Sigmoid colon (tissue), 7 donors: ENCODE data around the gene CIITA. TPM values are rescaled to one million over a fixed set of nuclear protein-coding genes. Genes with fewer than 3 reads are reported as not detected.
"Not testable (repeated sequence)": the region's sequence is repeated elsewhere in the genome, so short reads cannot be mapped to it uniquely, and the experiment has no call there.

Experiments used
- DNase-seq: peaks from one replicate; pipeline ENCODE4 v3.0.0-alpha.2; 2019
- H3K27ac ChIP-seq, 4 donors: fragments of 200-600 bp; sonication (generic); one replicate each; pipeline ENCODE4 v1.5.1; 2016 to 2019; ENCODE audit warnings: mild to moderate bottlenecking in 1 of 4
- H3K27me3 ChIP-seq, 3 donors: fragments of 200-600 bp; sonication (generic); one replicate each; pipeline ENCODE4 v1.5.1; 2019; ENCODE audit warnings: mild to moderate bottlenecking in 1 of 3
- H3K36me3 ChIP-seq, 4 donors: fragments of 200-600 bp; sonication (generic); one replicate each; pipeline ENCODE4 v1.5.1; 2016 to 2019
- H3K4me1 ChIP-seq, 4 donors: fragments of 200-600 bp; sonication (generic); one replicate each; pipeline ENCODE4 v1.5.1; 2017 to 2019
- H3K4me3 ChIP-seq, 4 donors: fragments of 200-600 bp; sonication (generic); one replicate each; pipeline ENCODE4 v1.5.1; 2017 to 2019; ENCODE audit warnings: mild to moderate bottlenecking in 2 of 4, moderate library complexity in 1 of 4
- H3K9me3 ChIP-seq, 4 donors: fragments of 200-600 bp in 3 of 4; sonication (generic) in 3 of 4; one replicate each; pipeline versions ENCODE4 v1.5.1 to v1.6.1; 2013 to 2019
- EP300 ChIP-seq, 4 donors: sonication (generic); formaldehyde crosslinking; IDR thresholded peaks; one replicate each; pipeline ENCODE4 v1.6.1; 2017; ENCODE audit warnings: antibody characterized with exemption in 4 of 4
- POLR2A ChIP-seq, 2 donors: fragments of 450-650 bp; IDR thresholded peaks; one replicate each; pipeline ENCODE4 v1.6.1; 2016; ENCODE audit warnings: antibody characterized with exemption in 2 of 2, mild to moderate bottlenecking in 2 of 2, moderate library complexity in 2 of 2
- POLR2AphosphoS5 ChIP-seq, 4 donors: sonication (generic); formaldehyde crosslinking; IDR thresholded peaks; one replicate each; pipeline ENCODE4 v1.6.1; 2017; ENCODE audit warnings: antibody characterized with exemption in 4 of 4
- WGBS, 2 donors: extraction: QIAGEN DNeasy Blood & Tissue Kit; methylation state at CpG; one replicate each; pipeline ENCODE4 v1.1.7; 2013; 5-methylcytosine and 5-hydroxymethylcytosine counted together
- intact Hi-C: fragments of 100-400 bp; cut with DNase I; formaldehyde crosslinking; loops from one replicate; pipeline ENCODE4 v1.15.1; 2023
- polyA plus RNA-seq, 3 donors: library from polyadenylated mRNA; stranded (reverse); fragments of 200-250 nt; gene quantifications; one replicate each; pipeline ENCODE4 v1.2.3, GENCODE V29; 2013
- total RNA-seq, 4 donors: library from RNA; depleted of rRNA; stranded (reverse); fragments of >200 nt; gene quantifications; one replicate each; pipeline ENCODE4 v1.1.0, GENCODE V29; 2016
- TF ChIP-seq, protein P1 (sequence below), 4 experiments: fragments of 450-650 bp in 3 of 4; fragments of 200-600 bp in 1 of 4; IDR thresholded peaks; one replicate each; pipeline ENCODE4 v1.5.1; 2016 to 2019; ENCODE audit warnings: antibody characterized with exemption in 4 of 4, mild to moderate bottlenecking in 3 of 4, moderate library complexity in 2 of 4
- donor health status: healthy with polysubstance abuse.
- donor health status: Bipolar disorder and iron deficiency.
- donor health status: healthy.

The CIITA gene
- 10 to 100 TPM in 2 of 4 donors, 1 to 10 TPM in 2; 4.9 to 13.6 (median 11.5) TPM for total RNA-seq
- 10 to 100 TPM in 1 of 3 donors, 1 to 10 TPM in 2; 1.2 to 53.9 (median 2.4) TPM for polyA plus RNA-seq

- intact Hi-C loops: no loop called here
Measured at GRCh38 chr16:10876799-10877341, at the start of gene CIITA. CIITA (plus strand) TSS chr16:10877202; CDS start chr16:10877331, 129 bp downstream.

GRCh38 chr16:10827691-10828341, 49.2 kb upstream of the CIITA start:
- intact Hi-C loops: loop anchor here (2.0 to 10.0 kb wide), 3 partner anchors 83 to 243 kb away; partner anchors contain the start of gene EMP2
- no peaks in the 10 kb centered on the region for H3K27me3 ChIP-seq
- H3K9me3 ChIP-seq: no peaks in the 10 kb centered on the region
- peaks cover 3 to 32% (median 30%) of the 10 kb centered on the region in 4 donors for H3K4me1 ChIP-seq
- 70 to 78% methylated on average over 11 of the region's 11 CpGs for WGBS, 2 donors
- TF ChIP-seq POLR2A (IDR thresholded peaks at IDR 0.05): no peak
- TF ChIP-seq, protein P1, sequence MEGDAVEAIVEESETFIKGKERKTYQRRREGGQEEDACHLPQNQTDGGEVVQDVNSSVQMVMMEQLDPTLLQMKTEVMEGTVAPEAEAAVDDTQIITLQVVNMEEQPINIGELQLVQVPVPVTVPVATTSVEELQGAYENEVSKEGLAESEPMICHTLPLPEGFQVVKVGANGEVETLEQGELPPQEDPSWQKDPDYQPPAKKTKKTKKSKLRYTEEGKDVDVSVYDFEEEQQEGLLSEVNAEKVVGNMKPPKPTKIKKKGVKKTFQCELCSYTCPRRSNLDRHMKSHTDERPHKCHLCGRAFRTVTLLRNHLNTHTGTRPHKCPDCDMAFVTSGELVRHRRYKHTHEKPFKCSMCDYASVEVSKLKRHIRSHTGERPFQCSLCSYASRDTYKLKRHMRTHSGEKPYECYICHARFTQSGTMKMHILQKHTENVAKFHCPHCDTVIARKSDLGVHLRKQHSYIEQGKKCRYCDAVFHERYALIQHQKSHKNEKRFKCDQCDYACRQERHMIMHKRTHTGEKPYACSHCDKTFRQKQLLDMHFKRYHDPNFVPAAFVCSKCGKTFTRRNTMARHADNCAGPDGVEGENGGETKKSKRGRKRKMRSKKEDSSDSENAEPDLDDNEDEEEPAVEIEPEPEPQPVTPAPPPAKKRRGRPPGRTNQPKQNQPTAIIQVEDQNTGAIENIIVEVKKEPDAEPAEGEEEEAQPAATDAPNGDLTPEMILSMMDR (IDR thresholded peaks at IDR 0.05): no peak
- peak in 1 of 4 donors; percentile 31 for TF ChIP-seq EP300 (IDR thresholded peaks at IDR 0.05)
- peak in 3 of 4 donors; percentile 35 to 72 (median 36) for TF ChIP-seq POLR2AphosphoS5 (IDR thresholded peaks at IDR 0.05)
- peak; percentile 91 for DNase-seq
- H3K27ac ChIP-seq: peak overlapping the region; percentile 80 to 92 (median 92)
- no peaks in the 10 kb centered on the region for H3K36me3 ChIP-seq
- H3K4me3 ChIP-seq: no peak overlapping the region

More at GRCh38 chr16:10876799-10877341, at the start of gene CIITA:
- TF ChIP-seq EP300 (IDR thresholded peaks at IDR 0.05): no peak
- TF ChIP-seq POLR2AphosphoS5 (IDR thresholded peaks at IDR 0.05): peak in 1 of 4 donors; percentile 25
- H3K4me3 ChIP-seq: peak within 1 kb of the TSS in 1 of 4 donors; percentile 54
- peaks cover 3 to 53% (median 7%) of the 10 kb centered on the region in 3 donors for H3K27me3 ChIP-seq
- no peaks in the 10 kb centered on the region for H3K36me3 ChIP-seq
- H3K9me3 ChIP-seq: no peaks in the 10 kb centered on the region
- peak; percentile 87 for DNase-seq
- 30 to 75% methylated on average over 9 of the region's 9 CpGs for WGBS, 2 donors
- peaks cover 0 to 15% (median 10%) of the 10 kb centered on the region in 4 donors for H3K4me1 ChIP-seq
- H3K27ac ChIP-seq: peak within 1 kb of the TSS in 2 of 4 donors; percentile 54 to 55

DNA sequence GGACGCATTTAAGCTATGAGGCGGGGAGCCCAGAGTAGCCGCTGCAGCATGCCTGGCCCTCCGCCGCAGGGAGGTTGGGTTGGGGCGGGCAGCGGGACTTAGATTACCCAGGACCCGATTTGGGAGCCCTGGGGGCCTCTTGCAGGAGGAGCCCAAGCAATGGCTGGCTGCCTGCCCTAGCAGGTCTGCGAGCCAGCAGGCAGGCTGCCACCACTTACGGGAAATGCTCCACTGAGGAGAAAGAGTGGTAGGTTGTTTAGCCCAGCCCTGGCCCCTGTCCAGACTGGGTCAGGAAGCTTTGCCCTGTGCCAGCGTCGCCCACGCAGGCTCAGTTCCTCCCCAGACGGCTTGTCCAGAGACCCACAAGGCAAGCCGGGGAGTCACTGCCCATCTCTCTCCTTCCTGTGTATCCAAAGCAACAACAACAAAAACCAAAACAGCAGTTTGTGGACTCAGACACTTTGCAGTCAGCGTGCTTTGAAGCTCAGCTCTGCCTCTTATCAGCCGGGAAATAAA, 48.1 kb upstream of the CIITA start:
- no peaks in the 10 kb centered on the region for H3K9me3 ChIP-seq
- DNase-seq: peak; percentile 96
- no peaks in the 10 kb centered on the region for H3K36me3 ChIP-seq
- intact Hi-C loops: loop anchor here (2.0 to 10.0 kb wide), 3 partner anchors 84 to 244 kb away; partner anchors contain the start of gene EMP2
- peak overlapping the region in 3 of 4 donors; percentile 12 to 18 (median 16) for H3K4me3 ChIP-seq
- H3K4me1 ChIP-seq: peaks cover 3 to 32% (median 30%) of the 10 kb centered on the region in 4 donors
- TF ChIP-seq, protein P1 (IDR thresholded peaks at IDR 0.05): no peak
- TF ChIP-seq EP300 (IDR thresholded peaks at IDR 0.05) (peak in 2 of 4 donors; percentile 60 to 76), POLR2AphosphoS5 (IDR thresholded peaks at IDR 0.05) (peak; percentile 60 to 93 (median 84)), POLR2A (IDR thresholded peaks at IDR 0.05) (no peak)
- no peaks in the 10 kb centered on the region for H3K27me3 ChIP-seq
- 6 to 23% methylated on average over 17 of the region's 17 CpGs for WGBS, 2 donors
- peak overlapping the region; percentile 80 to 92 (median 92) for H3K27ac ChIP-seq

- H3K4me3 ChIP-seq: peak overlapping the region in 2 of 4 donors; percentile 12 to 18
- peaks cover 3 to 32% (median 30%) of the 10 kb centered on the region in 4 donors for H3K4me1 ChIP-seq
- not testable (repeated sequence) for DNase-seq, H3K36me3 ChIP-seq, H3K27me3 ChIP-seq, H3K9me3 ChIP-seq
- H3K27ac ChIP-seq: peak overlapping the region; percentile 80 to 92 (median 92)
- intact Hi-C loops: loop anchor here (2.0 to 10.0 kb wide), 3 partner anchors 85 to 245 kb away; partner anchors contain the start of gene EMP2
- 32 to 64% methylated on average over 18 of the region's 18 CpGs for WGBS, 2 donors
Measured at GRCh38 chr16:10829390-10830098, 47.5 kb upstream of the CIITA start.

DNA sequence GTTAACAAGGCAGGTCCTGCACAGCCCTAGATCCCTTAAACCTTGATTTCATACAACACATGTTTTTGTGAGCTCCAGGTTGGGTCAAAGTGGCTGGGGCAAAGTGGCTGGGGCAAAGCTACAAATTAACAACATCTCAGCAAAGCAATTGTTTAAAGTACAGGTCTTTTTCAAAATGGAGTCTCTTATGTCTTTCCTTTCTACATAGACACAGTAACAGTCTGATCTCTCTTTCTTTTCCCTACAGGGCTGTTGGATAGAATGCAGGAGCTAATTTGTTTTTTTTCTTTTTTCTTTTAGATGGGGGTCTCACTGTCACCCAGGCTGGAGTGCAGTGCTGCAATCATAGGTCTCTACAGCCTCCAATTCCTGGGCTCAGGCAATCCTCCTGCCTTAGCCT, 46.8 kb upstream of the CIITA start:
- DNase-seq, H3K36me3 ChIP-seq, H3K9me3 ChIP-seq, intact Hi-C loops, H3K27me3 ChIP-seq, H3K4me3 ChIP-seq: not testable (repeated sequence)
- Histone ChIP-seq H3K27ac (peak overlapping the region in 2 of 4 donors; percentile 91 to 92), H3K4me1 (peaks cover 3 to 32% (median 30%) of the 10 kb centered on the region in 4 donors)
